Endothelial cell of umbilical vein (primary cell): Measurements from ENCODE around the gene CAMLG. TPM values are rescaled to one million over a fixed set of nuclear protein-coding genes. Genes with fewer than 3 reads are reported as not detected.
"Not testable (repeated sequence)": the region's sequence is repeated elsewhere in the genome, so short reads cannot be mapped to it uniquely, and the experiment has no call there.

Experiments
- Bru-seq: library from RNA; stranded (reverse); fragments of 400-500 nt; gene quantifications from one replicate; lab custom pipeline; 2021; lab: Mats Ljungman, UMichigan
- BruChase-seq, 2 experiments: library from RNA; stranded (reverse); fragments of 400-500 nt; gene quantifications; one replicate each; lab custom pipeline; 2021; lab: Mats Ljungman, UMichigan
- BruUV-seq: library from RNA; stranded (reverse); fragments of 400-500 nt; replicated peaks from 2 replicates; lab custom pipeline; 2021; lab: Mats Ljungman, UMichigan
- CTCF ChIA-PET: fragments of 300-600, 350-600 bp; sonication (Branson Sonifier 250); formaldehyde crosslinking; loops from one replicate; lab custom pipeline; 2021; ENCODE audit warnings: antibody characterized with exemption, inconsistent platforms; lab: Charles Lee
- POLR2A ChIA-PET: fragments of 300-600, 350-600 bp; sonication (Branson Sonifier 250); formaldehyde crosslinking; loops from one replicate; lab custom pipeline; 2021; ENCODE audit warnings: antibody characterized with exemption, inconsistent platforms; lab: Charles Lee
- DNase-seq: peaks from one replicate; pipeline ENCODE4 v3.0.0-alpha.2; 2011; ENCODE audit warnings: low read depth, low spot score
- FAIRE-seq: peaks from 2 replicates; lab custom pipeline; 2011; peaks lifted over from hg19 to GRCh38; lab: Jason Lieb, UNC
- H2AFZ ChIP-seq: 2 replicates; pipeline ENCODE4 v1.6.0; 2012; ENCODE audit warnings: low read depth, low read length, control low read depth, inconsistent platforms
- H3K27ac ChIP-seq: 2 replicates; pipeline ENCODE4 v1.5.1; 2011; ENCODE audit warnings: low read depth, mild to moderate bottlenecking, control low read depth, low read length, moderate library complexity; ENCODE audit not compliant: insufficient read depth
- H3K27me3 ChIP-seq, 2 experiments: 2 replicates each; pipeline versions ENCODE4 v1.6.0 to v1.6.1; 2011; ENCODE audit warnings: low read length in 2 of 2, mixed read lengths in 1 of 2; ENCODE audit not compliant: control insufficient read depth in 2 of 2, insufficient read depth in 2 of 2
- H3K36me3 ChIP-seq, 2 experiments: 2 replicates in 1 of 2; 3 replicates in 1 of 2; pipeline ENCODE4 v1.5.1; 2011; ENCODE audit warnings: low read length in 2 of 2, mild to moderate bottlenecking in 1 of 2, moderate library complexity in 1 of 2; ENCODE audit not compliant: control insufficient read depth in 2 of 2, insufficient read depth in 2 of 2; ENCODE audit errors: extremely low read depth in 1 of 2
- H3K4me1 ChIP-seq: 3 replicates; pipeline ENCODE4 v1.5.1; 2011; ENCODE audit warnings: mild to moderate bottlenecking, low read length; ENCODE audit not compliant: control insufficient read depth, insufficient read depth; ENCODE audit errors: extremely low read depth
- H3K4me2 ChIP-seq: 2 replicates; pipeline ENCODE4 v1.6.1; 2011; ENCODE audit warnings: low read length, control low read depth, mixed read lengths; ENCODE audit not compliant: insufficient read depth
- H3K4me3 ChIP-seq, 3 experiments: fragments of 200-600 bp in 1 of 3; sonication (generic), shearing (Covaris generic) in 1 of 3; replicated peaks in 1 of 3; 2 replicates each; pipeline ENCODE4 v1.5.1; 2011 to 2016; ENCODE audit warnings: control low read depth in 3 of 3, low read length in 3 of 3, mild to moderate bottlenecking in 2 of 3, inconsistent platforms in 1 of 3, low read depth in 1 of 3, moderate library complexity in 1 of 3; ENCODE audit not compliant: insufficient read depth in 1 of 3
- H3K79me2 ChIP-seq: 2 replicates; pipeline ENCODE4 v1.6.0; 2012; ENCODE audit warnings: low read length, inconsistent platforms; ENCODE audit not compliant: control insufficient read depth, insufficient read depth
- H3K9ac ChIP-seq: replicated peaks from 2 replicates; pipeline ENCODE3; 2011; ENCODE audit warnings: low read length, control low read depth; ENCODE audit not compliant: insufficient read depth; ENCODE audit errors: extremely low read depth
- H3K9me1 ChIP-seq: replicated peaks from 3 replicates; pipeline ENCODE4 v1.6.0; 2011; ENCODE audit warnings: mild to moderate bottlenecking, low read length; ENCODE audit not compliant: control insufficient read depth, insufficient read depth; ENCODE audit errors: extremely low read depth
- H3K9me3 ChIP-seq: replicated peaks from 2 replicates; pipeline ENCODE4 v1.5.1; 2012; ENCODE audit warnings: low read length, inconsistent platforms; ENCODE audit not compliant: control insufficient read depth, insufficient read depth
- H4K20me1 ChIP-seq: replicated peaks from 2 replicates; pipeline ENCODE3; 2011; ENCODE audit warnings: mild to moderate bottlenecking, low read length; ENCODE audit not compliant: control insufficient read depth, insufficient read depth; ENCODE audit errors: extremely low read depth
- CTCF ChIP-seq, 2 donors: IDR thresholded peaks; 1 replicate in 1 of 2; 2 replicates in 1 of 2; pipeline ENCODE4 v1.5.1; 2011; ENCODE audit warnings: low read length in 2 of 2, mild to moderate bottlenecking in 2 of 2, moderate library complexity in 2 of 2, control low read depth in 1 of 2, inconsistent platforms in 1 of 2, low read depth in 1 of 2; ENCODE audit not compliant: insufficient read depth in 1 of 2; ENCODE audit errors: extremely low read depth in 1 of 2
- EZH2 ChIP-seq: IDR thresholded peaks from 2 replicates; pipeline ENCODE4 v1.6.1; 2012; ENCODE audit warnings: borderline replicate concordance, low read depth, mild to moderate bottlenecking, moderate library complexity, low read length, inconsistent platforms; ENCODE audit not compliant: severe bottlenecking
- GATA2 ChIP-seq: IDR thresholded peaks from 2 replicates; pipeline ENCODE4 v1.7.0; 2011; ENCODE audit warnings: low read depth, mild to moderate bottlenecking, moderate library complexity, mixed read lengths, low read length; ENCODE audit not compliant: insufficient read length, insufficient read depth
- MAX ChIP-seq: IDR thresholded peaks from 2 replicates; pipeline ENCODE4 v1.6.1; 2011; ENCODE audit not compliant: insufficient read depth, insufficient read length
- MYC ChIP-seq: IDR thresholded peaks from one replicate; pipeline ENCODE4 v1.6.1; 2011; ENCODE audit warnings: mild to moderate bottlenecking, low read depth, low read length
- POLR2A ChIP-seq: IDR thresholded peaks from 2 replicates; pipeline ENCODE4 v1.6.1; 2012; ENCODE audit warnings: low read depth, mild to moderate bottlenecking, control low read depth, low read length
- POLR2AphosphoS5 ChIP-seq: IDR thresholded peaks from 2 replicates; pipeline ENCODE4 v1.6.1; 2012; ENCODE audit warnings: low read depth, mild to moderate bottlenecking, control low read depth, low read length, moderate library complexity; ENCODE audit not compliant: insufficient read depth
- dilution Hi-C: fragments of 300-500 bp; cut with MboI; formaldehyde crosslinking; loops from one replicate; pipeline ENCODE4 v1.15.0; 2019; ENCODE audit warnings: low sequenced_read_pairs; ENCODE audit not compliant: extremely low pct_ligation_motif_present
- intact Hi-C: fragments of 100-400 bp; cut with micrococcal nuclease; formaldehyde crosslinking; loops from one replicate; pipeline ENCODE4 v1.10.0; 2022
- long read RNA-seq: library from polyadenylated mRNA; stranded (forward); transcript quantifications from one replicate; pipeline ENCODE4 v2.0.0, GENCODE V29; 2021
- polyA minus RNA-seq, 3 experiments: library from RNA; depleted of rRNA, polyadenylated mRNA; stranded (reverse); fragments of >200 nt; gene quantifications; 1 replicate in 1 of 3; 2 replicates in 2 of 3; pipeline ENCODE4 v1.2.3, GENCODE V29; 2011
- polyA plus RNA-seq, 4 experiments: library from polyadenylated mRNA; depleted of rRNA in 3 of 4; stranded (reverse) in 3 of 4; unstranded in 1 of 4; fragments of >200 nt; gene quantifications; 2 replicates each; pipeline versions ENCODE4 v1.2.1 to v1.2.3, GENCODE V29; 2011 to 2012; ENCODE audit warnings: missing spikeins in 1 of 4
- total RNA-seq: library from RNA; stranded (reverse); gene quantifications from 2 replicates; pipeline ENCODE4 v1.2.3, GENCODE V29; 2021

CAMLG gene
- total RNA-seq (32.9 and 33.3 TPM in 2 replicates), polyA plus RNA-seq (10.2 and 14.7 TPM in 2 replicates), polyA minus RNA-seq (6.0 and 6.4 TPM in 2 replicates), Bru-seq, nascent RNA (percentile 72 among the genes with signal in this experiment), BruChase-seq, experiment 1, labeled RNA remaining after a 6-hour chase (percentile 89 among the genes with signal in this experiment), BruChase-seq, experiment 2, labeled RNA remaining after a 2-hour chase (percentile 82 among the genes with signal in this experiment)
- 18.9 and 20.3 TPM in 2 replicates for polyA plus RNA-seq (2011; cell fraction: cytosol; rRNA removed)
- polyA plus RNA-seq (2011; cell fraction: nucleus; rRNA removed): 6.8 and 8.7 TPM in 2 replicates
- polyA plus RNA-seq (2012): 40.5 and 40.9 TPM in 2 replicates
- 7.1 TPM for polyA minus RNA-seq (2011; cell fraction: cytosol; rRNA and poly(A)+ RNA removed)
- polyA minus RNA-seq (2011; cell fraction: nucleus; rRNA and poly(A)+ RNA removed): 2.4 and 2.8 TPM in 2 replicates
- long read RNA-seq, transcript CAMLG-201 (4 exons, 2,221 nt): major isoform, 51 of 213 reads
- long read RNA-seq, transcript CAMLG-202 (3 exons, 895 nt): minor isoform, 12 of 213 reads
- long read RNA-seq, partial matches to known transcripts: 135 of 213 reads
- long read RNA-seq, other reads (novel, unspliced or antisense): 15 of 213 reads

- H3K79me2 ChIP-seq: peaks cover 28% of the 10 kb centered on the region
- no peaks in the 10 kb centered on the region for H3K27me3 ChIP-seq
- dilution Hi-C loops (no loop called here), intact Hi-C loops (loop anchor here (1.0 to 5.0 kb wide), 8 partner anchors 20 to 562 kb away; partner anchors contain the start of genes C5orf24, CDKL3, CDKN2AIPNL and DDX46)
- H3K9me3 ChIP-seq: no peaks in the 10 kb centered on the region
- H2AFZ ChIP-seq: peak within 1 kb of the TSS; percentile 81
- H3K9me1 ChIP-seq: no peaks in the 10 kb centered on the region
- ChIA-PET POLR2A (interaction anchor here (0.6 to 2.0 kb wide), 4 partner anchors 20 to 166 kb away, joined by 3 to 10 read pairs (median 6); partner anchors contain the start of genes C5orf24, DDX46 and PCBD2), CTCF (interaction anchor here (0.7 to 3.7 kb wide), 10 partner anchors 10 to 440 kb away, joined by 3 to 37 read pairs (median 4); partner anchors contain the start of genes DDX46 and PCBD2)
- H3K27ac ChIP-seq: peak within 1 kb of the TSS; percentile 64
- TSS peak; percentile 37 for BruUV-seq
- H3K4me3 ChIP-seq: peak within 1 kb of the TSS; percentile 27 to 71 (median 67)
- peak within 1 kb of the TSS; percentile 75 for H3K4me2 ChIP-seq
- DNase-seq (peak; percentile 99), FAIRE-seq (peak; percentile 72)
- peak within 1 kb of the TSS; percentile 82 for H3K9ac ChIP-seq
- no peaks in the 10 kb centered on the region for H3K36me3 ChIP-seq
- no peak for TF ChIP-seq EZH2
- no peak for TF ChIP-seq GATA2
- TF ChIP-seq CTCF (IDR thresholded peaks at IDR 0.05; ENCODE audit: extremely low read depth in 1 of 2, insufficient read depth in 1 of 2, low read depth in 1 of 2, low read length in 2 of 2): peak; percentile 65 to 73
- peak; percentile 71 for TF ChIP-seq POLR2AphosphoS5
- TF ChIP-seq POLR2A: peak; percentile 90
- peak; percentile 83 for TF ChIP-seq MAX
- TF ChIP-seq MYC: peak; percentile 56
- H4K20me1 ChIP-seq: no peaks in the 10 kb centered on the region
- H3K4me1 ChIP-seq: peaks cover 9% of the 10 kb centered on the region
These were observed at the start of gene CAMLG for GRCh38 chr5:134738133-134738962. Gene CAMLG, plus strand, starts transcription at chr5:134738548. Its CDS starts 73 bp downstream, at chr5:134738621.

- DNase-seq, H3K79me2 ChIP-seq, intact Hi-C loops, H3K9me1 ChIP-seq, FAIRE-seq, H3K4me1 ChIP-seq, H3K4me2 ChIP-seq, H3K27me3 ChIP-seq, BruUV-seq, H3K9ac ChIP-seq, H3K4me3 ChIP-seq, H2AFZ ChIP-seq, H3K27ac ChIP-seq, H3K9me3 ChIP-seq, H4K20me1 ChIP-seq, dilution Hi-C loops: not testable (repeated sequence)
- ChIA-PET CTCF (interaction anchor here (0.6 to 1.3 kb wide), 2 partner anchors 9 to 250 kb away, joined by 3 to 4 read pairs; no protein-coding TSS in a partner anchor), POLR2A (interaction anchor here (0.6 kb wide), 1 partner anchor 85 kb away, joined by 3 read pairs; no protein-coding TSS in a partner anchor)
- peaks cover 15 to 22% of the 10 kb centered on the region in 2 experiments for H3K36me3 ChIP-seq
These were observed 48.2 kb upstream of the CAMLG start for GRCh38 chr5:134690144-134690543.
